ENCODE measurements around the gene DCC.

DCC gene

DNA sequence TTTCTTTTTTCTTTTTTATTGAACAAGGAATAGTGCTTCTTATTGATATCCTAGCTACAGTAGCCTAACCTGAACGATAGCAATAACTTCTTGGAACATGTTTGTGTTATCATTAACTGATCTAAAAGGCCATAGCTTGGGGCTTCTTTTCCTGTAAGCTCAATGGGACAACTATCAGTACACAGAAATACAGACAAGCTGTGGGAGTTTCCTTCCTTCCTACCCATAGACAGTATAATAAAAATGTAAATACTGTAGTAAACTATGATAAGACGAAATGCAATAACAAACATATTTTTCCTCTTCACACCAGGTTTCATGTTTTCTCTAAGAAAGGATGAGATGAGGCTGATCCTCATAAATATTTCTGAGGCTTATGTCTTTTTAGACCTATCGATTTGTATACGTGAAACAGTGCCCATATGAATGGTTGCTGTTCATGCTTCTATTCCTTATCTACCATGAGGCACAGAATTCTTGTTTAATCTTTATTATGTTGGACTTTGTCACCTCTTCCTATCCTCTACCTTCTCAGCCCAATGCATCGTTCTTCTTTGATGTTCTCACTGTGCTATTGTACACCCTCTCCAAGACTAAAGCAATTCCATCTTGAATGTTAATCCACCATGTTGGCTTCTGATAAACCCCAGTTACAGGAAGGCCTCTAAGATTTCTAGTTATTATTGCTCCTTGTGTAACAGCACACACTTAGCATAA is 361.4 kb downstream of the DCC start:
- no peak for DNase-seq

DNA sequence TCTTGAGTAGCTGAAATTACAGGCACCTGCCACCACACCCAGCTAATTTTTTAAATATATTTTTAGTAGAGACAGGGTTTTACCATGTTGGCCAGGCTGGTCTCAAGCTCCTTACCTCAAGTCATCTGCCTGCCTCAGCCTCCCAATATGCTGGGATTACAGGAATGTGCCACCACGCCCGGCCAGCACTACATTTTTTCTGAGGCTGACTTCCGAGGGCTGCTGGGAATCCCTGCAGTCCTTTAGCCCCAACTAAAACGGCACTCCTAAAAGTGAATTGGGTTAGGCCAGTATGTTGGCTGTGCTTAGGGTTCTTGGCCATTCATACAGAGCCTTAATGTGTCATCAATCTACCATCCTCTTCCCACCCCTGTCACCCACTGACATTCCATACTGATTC is 375.4 kb downstream of the DCC start:
- DNase-seq, result no peak

DNA sequence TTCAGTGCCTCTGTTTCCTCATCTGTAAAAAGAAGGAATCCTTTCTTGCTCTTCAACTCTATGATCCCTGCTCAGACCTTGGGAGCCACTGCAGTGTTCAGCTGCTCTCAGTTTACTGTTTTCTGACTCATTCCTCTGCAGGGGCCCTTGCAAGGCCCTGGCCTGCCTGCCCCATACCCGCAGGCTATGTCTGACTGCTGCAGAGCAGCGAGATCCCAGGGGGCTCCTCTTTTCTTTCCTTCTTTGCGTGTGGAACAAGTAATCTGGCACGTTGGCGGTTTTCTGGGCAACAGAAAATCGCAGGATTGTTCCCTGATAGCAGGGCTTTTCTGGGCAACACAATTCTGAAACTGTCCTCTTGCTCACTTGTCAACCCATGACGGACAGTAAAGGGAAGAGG is 376.0 kb downstream of the DCC start:
- DNase-seq, result no peak

DNA sequence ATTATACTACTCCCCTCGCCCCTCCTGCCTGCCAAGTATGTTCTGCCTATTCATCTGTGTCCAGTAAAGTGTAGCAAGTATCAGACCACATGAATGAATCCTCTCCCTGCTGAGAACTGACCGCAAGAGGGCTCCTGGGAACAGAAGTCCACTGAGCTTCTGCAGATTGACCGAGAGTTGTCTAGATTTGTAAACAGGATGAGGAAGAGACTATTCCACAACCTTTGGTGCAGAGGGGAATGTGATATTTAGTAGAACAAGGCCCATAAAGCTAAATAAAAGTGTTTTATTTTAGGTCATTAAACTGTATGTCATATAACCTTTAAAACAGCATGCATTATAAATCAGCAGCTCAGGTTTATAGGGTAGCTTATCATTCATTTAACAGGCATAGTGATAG is 377.0 kb downstream of the DCC start:
- DNase-seq, result peak; percentile 26

DNA sequence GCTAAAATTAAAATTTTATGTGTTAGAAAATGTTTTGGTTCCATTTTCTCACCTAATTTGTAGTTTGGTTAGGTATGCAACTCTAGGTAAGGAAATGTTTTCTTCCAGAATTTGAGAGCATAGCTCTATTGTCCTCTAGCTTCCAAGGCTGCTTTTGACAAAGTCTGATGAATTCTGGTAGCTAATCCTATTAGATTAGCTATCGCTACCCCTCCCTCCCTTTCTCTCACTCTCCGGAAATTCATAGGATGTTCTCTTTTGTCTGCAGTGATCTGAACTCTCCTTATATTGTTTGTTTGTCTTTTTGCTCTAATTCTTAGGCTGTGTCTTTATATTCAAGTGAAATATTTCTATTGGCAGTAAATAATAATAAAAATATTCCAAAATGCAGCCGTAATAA is 382.9 kb downstream of the DCC start:
- DNase-seq, result no peak

DNA sequence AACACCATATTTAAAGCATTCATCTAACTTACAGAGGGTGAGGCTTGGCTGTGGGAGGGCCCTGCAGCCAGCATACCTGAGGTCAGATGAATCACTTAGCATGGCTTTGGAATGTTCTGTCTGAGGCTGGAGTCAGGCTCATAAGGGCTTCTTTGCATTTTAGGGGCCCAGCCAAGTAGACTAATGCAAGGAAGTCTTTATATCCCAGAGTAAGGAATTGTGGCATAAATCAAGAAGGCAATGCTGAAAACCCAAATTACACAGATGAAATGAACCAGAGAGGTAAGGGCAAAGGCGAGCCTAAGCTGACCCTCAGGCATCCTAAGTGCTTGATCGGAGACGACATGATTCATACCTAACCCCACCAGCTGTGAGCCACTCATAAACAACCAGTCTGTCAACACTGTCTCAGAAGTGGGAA is 383.6 kb downstream of the DCC start:
- no peak for DNase-seq

DNA sequence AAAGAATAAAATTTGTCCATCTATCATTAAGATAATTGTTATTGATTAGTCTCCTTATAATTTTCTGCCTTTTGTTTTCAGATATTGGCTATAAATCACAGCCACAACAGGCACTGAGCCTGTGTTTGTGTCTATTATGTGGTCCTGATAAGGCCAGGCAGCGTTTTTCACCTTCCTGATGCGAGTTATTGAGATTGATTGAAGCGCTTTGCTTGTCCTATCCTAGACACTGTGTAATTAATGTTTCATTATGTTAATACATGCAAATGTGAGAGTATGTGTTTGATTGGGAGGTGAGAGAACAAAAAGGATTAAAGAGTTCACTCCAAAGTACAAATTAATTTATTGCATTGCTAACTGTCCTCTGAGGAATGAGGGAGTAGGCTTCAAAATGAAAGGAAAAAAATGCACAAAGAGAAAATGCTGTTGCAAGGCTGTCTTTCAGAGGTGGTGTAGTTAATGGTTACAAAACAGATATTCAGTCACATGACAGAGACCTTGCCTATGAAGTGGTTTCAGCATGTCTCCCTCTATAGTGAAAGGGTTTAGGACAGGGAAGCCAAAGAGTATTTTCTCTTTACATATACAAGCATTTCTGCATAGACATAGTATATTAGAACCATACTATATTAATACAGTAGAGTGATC is 391.1 kb downstream of the DCC start:
- DNase-seq, result no peak

DNA sequence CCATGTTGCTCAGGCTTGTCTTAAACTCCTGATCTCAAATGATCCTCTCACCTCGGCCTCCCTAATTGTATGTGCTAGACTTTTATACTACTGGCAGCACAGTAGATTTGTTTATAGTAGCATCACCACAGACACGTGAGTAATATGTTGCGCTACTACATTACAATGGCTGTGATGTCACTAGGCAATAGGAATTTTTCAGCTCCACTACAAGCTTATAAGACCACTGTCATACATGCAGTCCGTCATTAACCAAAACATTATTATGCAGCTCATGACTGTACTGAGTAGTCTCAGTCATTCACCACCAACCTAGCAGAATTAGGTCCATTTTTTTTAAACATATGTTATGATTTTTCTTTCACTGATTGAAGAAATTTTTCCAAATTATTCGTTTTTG is 398.9 kb downstream of the DCC start:
- DNase-seq, result no peak

DNA sequence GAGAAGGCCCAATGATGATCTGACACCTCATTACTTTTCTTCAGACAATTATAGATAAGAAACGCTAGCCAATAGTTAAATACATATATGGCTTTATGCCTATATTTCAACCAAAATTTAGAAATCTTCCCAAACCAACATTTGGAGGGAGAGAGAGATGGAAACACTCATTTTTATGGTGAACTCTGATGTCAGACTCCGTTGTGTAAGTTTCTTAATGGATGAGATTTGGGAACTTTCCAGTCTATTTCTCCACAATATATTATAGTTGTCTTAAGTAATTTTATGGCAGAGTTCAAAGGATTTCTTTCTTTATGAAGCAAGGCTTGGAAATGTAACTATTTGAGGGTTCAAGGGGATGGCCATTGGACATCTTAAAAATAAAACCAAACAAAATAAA is 407.0 kb downstream of the DCC start:
- no peak for DNase-seq

DNA sequence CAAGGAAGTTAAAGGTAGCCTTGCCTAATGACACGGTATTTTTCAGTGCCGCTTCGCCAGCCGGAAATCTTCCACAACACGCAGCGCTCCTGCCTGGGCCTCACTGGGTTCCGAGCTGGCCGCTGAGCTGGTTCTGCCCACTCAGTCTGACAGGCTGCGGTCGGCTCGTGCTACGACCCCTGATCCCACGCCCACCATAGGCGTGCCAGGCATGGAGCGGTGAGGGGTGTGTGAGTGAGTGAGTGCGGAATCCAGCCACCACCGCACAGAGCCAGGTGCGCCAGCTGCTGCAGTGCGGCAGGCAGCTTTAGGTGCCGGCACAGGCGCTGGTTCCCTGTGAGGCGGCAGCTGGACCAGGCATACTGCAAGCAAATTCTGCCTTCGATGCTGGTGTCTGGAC is 407.9 kb downstream of the DCC start:
- no peak for DNase-seq

DNA sequence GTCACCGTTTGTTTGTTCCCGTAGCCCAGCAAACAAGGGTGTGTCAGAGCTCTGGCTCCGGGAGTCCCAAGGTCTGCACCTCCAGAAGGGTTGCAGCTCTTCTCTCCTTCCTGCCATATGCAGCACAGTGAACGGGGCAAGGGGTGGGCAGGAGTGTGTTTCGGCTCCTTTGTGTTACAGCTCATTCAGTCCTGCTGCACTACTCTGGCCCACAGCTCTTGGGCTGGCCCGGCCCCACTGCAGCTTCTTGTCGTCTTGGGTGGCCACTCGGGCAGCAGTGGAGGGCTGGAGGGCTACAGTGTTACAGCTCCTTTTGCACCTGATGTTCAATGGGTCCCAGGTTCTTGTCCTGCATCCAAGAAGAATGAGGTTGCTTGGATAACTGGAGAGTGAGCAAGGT is 408.3 kb downstream of the DCC start:
- DNase-seq, result no peak

DNA sequence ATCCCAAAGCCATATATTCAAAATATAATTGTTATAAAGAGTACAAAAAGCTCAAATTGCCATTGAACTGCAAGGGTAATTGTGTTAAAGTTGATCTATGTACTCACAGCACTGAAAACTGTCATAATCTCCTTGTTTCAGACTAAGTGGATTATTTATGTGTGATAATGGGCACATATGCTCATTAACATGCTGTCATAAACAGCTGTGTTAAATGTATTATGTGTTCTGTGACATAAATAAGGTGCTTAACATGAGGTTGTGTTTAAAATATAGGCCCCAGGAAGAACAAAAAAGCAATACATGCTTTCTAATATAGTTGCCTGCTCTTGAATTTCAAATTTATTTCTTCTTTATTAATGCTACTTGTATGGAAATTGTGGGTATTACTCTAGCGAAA is 409.5 kb downstream of the DCC start:
- DNase-seq, result no peak

DNA sequence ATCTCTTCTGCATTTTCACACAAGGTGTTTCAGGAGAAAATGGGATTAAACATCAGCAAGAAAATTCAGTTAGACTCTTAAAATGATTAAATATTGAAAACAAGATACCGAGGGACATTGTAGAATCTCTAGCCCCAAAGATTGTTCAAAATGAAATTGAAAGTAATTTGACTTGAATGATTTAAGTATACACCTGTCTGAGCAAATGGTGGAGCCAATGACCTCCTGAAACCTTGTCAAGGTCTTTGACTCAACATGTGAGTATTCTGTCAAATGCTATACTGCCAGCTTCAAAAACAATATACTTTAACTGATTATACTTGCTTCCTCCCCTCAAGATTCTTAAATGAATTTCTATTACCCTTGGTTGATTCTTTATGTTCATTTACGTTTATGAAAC is 411.0 kb downstream of the DCC start:
- no peak for DNase-seq

DNA sequence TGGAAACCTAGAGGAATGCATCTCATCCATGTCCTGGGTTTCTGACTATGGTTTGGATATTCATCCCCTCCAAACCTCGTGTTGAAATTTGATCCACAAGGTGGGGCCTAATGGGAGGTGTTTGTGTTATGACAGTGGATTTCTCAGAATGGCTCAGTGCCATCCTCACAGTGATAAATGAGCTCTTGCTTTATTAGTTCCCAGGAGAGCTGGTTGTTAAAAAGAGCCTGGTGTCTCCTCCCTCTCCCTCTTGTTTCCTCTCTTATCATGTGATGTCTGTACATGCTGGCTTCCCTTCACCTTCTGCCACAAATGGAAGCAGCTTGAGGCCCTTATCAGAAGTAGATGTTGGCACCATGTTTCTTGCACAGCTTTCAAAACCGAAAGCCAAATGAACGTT is 424.3 kb downstream of the DCC start:
- no peak for DNase-seq

DNA sequence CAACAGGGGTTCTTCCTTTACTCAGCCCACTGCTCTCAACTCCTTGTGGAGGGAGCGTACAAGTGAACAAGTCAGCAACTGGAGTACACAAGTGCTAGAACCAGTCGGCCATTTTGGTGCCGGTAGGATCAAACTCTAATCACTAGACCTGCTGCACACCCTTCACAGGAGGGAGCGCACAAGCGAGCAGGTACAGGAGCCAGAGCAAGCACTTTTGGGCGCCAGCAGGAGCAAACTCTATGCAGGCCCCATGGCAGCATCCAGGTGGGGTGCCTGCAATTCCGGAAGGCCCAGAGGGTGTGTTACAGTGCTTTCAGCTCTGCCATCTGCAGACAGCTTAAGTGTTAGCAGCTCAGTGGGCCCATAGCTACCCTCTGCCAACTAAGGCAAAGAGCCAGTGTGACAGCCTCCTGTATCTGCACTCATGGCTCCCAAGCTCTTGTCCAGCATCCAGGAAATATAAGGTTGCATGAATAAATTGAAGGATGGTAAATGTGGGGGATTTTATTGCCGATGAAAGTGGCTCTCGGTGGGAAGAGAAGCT is 426.1 kb downstream of the DCC start:
- DNase-seq, result no peak

DNA sequence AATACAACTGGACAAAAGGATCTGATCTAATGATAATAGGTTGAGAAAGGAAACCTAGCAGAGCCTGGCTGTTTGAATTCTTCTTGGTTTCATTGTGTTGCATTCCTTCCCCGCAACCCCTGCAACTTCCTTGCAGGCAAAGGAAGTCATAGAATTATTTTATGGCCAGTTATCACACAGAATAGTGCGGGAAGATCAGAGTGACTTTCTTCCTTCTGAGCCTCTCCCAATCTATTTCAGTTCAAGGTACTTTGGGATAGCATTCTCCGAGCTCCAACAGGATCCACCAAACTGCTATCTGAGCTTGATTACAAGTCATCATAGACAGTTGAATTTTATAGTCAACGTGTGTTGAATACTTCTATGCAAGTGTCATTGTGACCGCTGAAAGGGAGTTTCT is 441.1 kb downstream of the DCC start:
- DNase-seq, result no peak

DNA sequence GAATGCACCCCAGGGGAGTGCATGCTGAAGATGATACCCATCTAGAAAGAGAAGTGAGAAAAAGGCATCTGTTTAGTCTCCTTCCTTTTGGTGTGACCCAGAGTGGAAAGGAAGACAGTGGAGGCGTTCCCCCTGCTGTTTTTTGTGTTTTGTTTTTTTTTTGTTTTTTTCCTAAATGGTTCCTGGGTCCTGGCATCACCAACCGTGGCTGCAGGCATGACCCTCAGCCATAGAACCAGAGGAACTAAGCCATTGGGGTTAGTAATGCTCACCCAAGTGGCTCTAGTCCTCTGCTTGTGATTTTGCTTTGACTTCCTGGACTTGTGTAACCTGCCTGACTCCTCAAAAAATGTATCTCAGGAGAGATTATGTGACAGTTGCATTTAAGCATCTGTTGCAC is 451.3 kb downstream of the DCC start:
- no peak for DNase-seq

DNA sequence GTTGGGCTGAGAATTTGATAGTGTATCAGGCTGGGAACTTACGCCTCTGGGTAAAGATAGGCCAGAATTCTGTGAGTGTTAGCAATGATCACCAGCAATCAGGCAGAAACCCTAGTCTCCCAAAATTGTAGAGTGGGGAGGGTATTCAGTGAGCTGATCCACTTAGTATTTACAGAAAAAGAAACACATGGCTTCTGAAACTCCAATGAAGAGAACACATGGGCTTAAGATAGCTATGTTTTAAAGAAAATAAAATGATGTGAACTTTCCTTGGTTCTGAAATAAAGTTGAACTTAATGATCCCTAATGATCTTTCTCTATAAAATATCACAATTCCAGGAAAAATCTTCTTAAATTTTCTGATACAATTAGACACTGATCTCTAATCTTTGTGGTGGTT is 472.8 kb downstream of the DCC start:
- DNase-seq, result no peak

DNA sequence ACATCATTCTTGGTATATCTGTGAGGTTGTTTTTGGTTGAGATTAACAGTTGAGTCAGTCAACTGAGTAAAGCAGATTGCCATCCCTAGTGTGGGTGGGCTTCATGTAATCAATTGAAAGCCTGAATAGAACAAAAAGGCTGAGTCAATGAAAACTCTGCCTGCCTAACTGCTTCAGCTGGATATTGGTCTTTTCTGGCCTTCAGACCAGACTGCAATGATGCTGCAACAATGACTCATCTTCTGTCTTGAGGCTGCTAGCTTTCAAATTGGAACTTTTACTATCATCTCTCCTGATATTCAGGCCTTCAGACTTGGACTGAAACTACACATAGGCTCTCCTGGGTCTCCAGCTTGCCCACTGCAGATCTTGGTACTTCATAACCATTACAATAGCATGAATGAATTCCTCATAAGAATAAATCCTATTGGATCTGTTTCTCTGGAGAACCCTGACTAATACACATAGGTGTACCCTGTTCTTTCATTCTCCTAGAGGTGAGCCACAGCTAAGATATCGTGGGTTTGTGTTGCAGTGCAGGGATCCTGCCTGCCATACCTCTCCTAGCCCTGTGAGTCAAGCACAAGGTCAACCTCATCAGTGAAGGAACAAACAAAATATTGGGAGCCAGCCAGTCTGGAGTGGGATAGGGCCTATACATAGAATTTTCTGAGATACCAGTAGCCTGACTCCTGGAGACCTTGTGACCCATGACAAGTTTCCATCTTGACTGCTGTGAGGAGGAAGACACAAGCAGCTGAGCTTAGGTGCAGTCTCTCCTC is 473.8 kb downstream of the DCC start:
- DNase-seq, result no peak

DNA sequence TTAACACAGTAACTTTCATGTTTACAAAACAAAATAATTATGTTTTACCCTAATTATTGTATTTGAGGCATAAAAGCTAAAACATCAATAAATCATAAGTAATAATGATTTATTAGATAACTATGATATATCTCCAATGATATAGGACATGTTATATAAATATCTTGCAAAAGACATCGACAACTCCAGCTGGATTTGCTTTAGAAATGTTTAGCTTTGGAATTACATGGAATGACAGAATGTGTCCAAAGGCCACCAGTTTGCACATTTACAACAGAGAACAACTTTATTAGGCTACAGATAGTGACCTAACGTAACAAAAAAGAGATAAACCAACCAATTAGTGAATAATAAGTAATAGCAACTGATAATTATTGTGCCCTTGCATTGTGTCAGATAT is 475.7 kb downstream of the DCC start:
- no peak for DNase-seq

DNA sequence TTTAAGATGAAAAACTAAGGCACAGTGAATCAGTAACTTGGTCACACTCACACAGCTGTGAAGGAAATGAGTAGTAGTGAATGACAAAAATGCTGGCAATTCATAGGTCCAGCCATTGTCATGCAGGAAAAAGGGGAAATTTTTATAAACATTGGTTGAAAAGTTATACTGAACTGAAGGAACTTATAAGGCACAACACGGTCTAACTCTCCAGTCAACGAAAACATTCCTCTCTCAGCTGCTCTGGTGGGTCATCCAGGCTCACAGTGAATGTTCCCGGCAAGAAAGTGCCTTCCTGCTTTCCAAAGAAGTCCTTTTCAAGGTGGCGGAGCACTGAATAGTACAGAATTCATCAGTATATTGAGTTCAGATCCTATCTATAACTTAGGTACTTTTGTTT is 476.1 kb downstream of the DCC start:
- no peak for DNase-seq

DNA sequence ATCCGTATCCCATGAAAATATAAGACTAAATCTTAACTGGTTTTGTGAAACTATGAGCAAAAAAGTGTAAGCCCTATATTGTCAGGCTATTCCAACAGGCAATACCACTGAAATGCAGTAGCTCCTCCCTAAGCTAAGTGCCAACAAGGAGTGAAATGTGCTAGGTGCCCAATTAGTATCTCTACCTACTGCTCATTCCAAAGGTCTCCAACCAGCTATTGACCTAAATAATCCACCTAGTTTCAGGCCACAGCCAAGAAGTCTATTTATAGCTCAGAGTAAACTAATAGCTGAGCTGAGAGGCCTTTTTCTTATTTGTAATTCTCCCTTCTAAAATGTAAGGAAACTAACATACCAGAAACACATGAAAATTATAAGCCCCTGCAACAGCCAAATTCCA is 482.2 kb downstream of the DCC start:
- DNase-seq, result no peak

DNA sequence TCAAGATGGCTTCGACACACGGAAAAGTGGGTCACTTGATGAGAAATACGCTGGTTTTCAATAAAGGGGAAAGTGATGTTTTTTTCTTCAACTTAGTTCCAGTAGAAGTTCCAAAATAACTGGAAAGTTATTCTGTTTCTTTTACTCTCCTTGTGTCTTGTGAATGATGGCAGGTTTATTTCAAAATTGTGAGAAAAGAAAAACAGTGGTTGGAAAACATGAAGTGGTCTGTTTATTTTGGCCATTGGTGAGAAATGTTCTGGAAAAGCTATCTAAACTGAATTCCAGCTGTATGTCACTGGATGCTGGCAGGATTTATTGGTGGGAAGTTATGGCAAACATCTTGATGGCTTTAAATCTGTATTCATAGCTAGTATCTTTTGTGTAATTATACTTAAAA is 484.1 kb downstream of the DCC start:
- DNase-seq, result no peak

DNA sequence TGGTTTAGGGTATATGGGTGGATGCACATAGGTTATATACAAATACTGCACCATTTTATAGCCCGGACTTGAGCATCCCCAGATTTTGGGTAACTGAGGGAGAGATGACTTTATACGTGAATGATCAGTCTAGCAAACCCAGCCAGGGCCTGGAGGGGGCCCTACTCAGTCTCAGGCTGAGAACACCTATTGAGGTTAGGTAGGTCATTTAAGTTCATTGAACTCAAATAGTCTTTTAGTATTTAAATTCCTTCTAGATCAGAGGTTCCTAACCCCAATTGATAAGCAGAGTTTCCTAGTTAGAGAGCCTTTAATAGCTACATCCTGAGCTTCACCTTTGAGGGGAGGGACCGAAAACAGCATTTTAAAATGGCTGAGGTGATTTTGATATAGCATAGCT is 487.0 kb downstream of the DCC start:
- DNase-seq, result no peak
